ENCODE results near the gene GRAMD1C.

Gene GRAMD1C

DNA sequence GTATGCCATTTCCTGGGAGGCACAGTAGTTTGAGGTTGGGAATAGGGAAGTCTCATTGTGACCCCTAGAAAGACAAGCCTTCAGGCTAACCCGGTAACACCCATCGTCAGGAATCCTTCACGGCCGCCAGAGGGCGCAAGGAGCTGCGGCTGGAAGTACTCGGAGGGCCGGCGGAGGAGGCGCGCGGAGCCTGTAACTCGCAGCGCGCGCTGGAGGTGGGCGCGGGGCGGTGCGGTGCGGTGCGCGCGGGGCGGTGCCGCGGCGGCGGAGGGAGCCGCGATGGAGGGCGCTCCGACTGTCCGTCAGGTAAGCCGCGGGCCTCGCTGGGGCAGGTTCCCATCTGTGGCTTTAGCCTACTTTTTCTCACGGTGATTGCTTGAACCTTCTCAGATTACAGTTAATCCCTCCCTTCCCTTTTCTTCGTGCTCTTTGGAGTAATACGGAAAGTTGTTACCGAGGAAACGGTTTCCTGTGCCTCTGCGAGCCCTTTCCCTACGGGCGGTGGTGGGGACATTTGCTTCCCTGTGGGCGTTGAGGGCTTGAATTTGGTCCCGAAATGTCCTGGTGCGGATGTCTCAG is at the start of gene GRAMD1C:
Gene GRAMD1C, plus strand, starts transcription at position 158 of the 579 bp plus-strand sequence. Its CDS starts 122 bp downstream, at position 280.
- DNase-seq (ENCODE audit: low read depth): peak; percentile 94
- peak within 1 kb of the TSS; percentile 73 for H3K4me3 ChIP-seq (ENCODE audit: low read depth, low read length)
- TF ChIP-seq, protein P1, sequence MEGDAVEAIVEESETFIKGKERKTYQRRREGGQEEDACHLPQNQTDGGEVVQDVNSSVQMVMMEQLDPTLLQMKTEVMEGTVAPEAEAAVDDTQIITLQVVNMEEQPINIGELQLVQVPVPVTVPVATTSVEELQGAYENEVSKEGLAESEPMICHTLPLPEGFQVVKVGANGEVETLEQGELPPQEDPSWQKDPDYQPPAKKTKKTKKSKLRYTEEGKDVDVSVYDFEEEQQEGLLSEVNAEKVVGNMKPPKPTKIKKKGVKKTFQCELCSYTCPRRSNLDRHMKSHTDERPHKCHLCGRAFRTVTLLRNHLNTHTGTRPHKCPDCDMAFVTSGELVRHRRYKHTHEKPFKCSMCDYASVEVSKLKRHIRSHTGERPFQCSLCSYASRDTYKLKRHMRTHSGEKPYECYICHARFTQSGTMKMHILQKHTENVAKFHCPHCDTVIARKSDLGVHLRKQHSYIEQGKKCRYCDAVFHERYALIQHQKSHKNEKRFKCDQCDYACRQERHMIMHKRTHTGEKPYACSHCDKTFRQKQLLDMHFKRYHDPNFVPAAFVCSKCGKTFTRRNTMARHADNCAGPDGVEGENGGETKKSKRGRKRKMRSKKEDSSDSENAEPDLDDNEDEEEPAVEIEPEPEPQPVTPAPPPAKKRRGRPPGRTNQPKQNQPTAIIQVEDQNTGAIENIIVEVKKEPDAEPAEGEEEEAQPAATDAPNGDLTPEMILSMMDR (conservative IDR thresholded peaks at IDR 0.05; ENCODE audit: low read depth, low read length): peak; percentile 86

DNA sequence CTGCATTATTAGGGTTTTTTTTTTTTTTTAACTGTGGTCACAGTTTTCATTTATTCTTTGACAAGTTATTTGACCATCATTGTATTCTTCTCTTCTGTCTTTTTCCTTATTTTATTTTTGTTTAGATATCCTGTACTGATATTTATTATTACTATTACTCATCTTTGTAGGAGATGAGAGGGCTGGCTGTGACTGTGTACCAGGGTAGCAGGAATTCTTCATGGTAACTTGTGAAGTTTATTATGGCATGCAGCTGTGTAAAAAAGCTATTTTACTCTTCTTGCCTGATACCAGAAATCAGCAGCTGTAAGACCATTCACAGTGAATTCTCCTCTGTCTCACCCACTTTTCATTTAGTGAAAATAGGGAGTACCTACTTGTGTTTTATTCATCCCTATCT is 47.2 kb upstream of the GRAMD1C start:
- no peak overlapping the region for H3K4me3 ChIP-seq (ENCODE audit: low read depth, low read length)
- DNase-seq (ENCODE audit: low read depth): peak; percentile 31
- TF ChIP-seq, protein P1 (conservative IDR thresholded peaks at IDR 0.05; ENCODE audit: low read depth, low read length): no peak

DNA sequence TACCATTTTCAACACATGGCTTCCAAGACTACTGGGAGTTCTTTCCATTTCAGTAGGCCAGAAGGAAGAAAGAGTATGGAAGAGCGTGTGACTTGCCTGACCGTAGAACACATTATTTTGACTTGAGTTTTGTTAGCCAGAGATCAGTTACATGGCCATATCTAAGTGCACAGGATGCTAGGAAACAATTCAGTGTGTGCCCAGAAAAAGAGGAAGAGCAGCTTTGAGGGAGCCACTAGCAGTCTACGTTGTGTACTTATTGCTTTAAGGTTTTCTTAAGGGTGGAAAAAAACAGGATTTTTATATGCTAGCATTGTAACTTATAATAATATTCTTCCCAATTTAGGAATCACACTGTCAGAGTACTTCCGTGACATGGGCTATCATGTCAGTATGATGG is 44.1 kb upstream of the GRAMD1C start:
- DNase-seq (ENCODE audit: low read depth): no peak
- TF ChIP-seq, protein P1 (conservative IDR thresholded peaks at IDR 0.05; ENCODE audit: low read depth, low read length): no peak
- no peak overlapping the region for H3K4me3 ChIP-seq (ENCODE audit: low read depth, low read length)

DNA sequence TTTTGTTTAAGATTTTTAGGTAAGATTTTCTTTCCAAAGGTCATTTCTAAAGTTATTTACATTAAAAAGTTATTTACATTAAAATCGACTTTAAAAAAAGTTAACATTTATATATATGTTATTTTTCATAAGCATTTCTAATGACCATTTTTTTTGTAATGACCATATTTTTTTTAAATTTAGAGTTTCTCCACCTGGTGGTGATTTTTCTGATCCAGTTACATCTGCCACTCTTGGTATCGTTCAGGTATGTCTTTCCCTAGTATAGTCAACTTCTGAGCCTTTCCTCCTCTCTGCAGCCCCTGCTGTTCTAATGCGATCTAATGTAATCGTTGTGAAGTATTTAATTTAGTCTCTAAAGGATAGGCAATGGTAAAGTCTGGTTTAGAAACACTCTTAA is 42.9 kb upstream of the GRAMD1C start:
- TF ChIP-seq, protein P1 (conservative IDR thresholded peaks at IDR 0.05; ENCODE audit: low read depth, low read length): no peak
- DNase-seq (ENCODE audit: low read depth): no peak
- no peak overlapping the region for H3K4me3 ChIP-seq (ENCODE audit: low read depth, low read length)

DNA sequence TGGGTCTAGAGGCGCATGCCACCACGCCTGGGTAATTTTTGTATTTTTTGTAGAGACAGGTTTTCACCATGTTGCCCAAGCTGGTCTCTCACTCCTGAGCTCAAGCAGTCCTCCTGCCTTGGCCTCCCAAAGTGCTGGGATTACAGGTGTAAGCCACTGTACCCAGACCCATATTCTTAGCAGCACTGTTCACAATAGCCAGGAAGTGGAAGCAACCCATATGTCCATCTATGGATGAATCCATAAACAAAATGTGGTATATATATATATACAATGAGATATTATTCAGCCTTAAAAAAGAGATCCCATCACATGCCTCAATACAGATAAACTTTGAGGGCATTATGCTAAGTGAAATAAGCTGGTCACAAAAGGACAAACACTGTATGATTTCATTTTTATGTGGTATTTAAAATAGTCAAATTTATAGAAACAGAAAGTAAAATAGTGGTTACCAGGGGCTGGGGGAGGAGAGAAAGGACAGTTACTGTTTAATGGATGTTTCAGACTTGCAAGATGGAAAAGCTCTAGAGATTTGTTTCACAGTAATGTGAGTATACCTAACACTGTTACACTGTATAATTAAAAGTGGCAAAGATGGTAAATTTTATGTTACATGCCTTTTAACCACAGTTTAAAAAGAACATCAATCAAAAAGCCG is 35.7 kb upstream of the GRAMD1C start:
- no peak overlapping the region for H3K4me3 ChIP-seq (ENCODE audit: low read depth, low read length)
- DNase-seq (ENCODE audit: low read depth): no peak
- TF ChIP-seq, protein P1 (conservative IDR thresholded peaks at IDR 0.05; ENCODE audit: low read depth, low read length): no peak

DNA sequence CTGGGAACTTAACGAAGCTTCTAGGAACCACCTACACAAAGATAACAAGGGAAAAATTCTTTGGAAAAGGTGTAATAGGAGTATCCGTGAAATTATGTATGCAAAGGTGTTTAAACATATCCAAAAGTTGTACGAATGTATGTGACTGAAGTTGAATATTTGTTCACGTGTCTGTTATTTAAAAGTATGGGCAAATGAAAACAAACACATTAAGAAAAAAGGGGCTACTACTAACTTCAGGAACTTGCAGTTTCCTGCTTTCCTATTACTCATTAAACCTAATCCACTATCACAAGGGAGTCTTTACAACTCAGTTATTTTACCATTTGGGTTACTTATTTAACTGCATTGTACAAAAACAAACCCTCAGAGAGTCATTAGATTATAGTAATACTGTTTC is 33.9 kb upstream of the GRAMD1C start:
- TF ChIP-seq, protein P1 (conservative IDR thresholded peaks at IDR 0.05; ENCODE audit: low read depth, low read length): no peak
- no peak overlapping the region for H3K4me3 ChIP-seq (ENCODE audit: low read depth, low read length)
- no peak for DNase-seq (ENCODE audit: low read depth)

DNA sequence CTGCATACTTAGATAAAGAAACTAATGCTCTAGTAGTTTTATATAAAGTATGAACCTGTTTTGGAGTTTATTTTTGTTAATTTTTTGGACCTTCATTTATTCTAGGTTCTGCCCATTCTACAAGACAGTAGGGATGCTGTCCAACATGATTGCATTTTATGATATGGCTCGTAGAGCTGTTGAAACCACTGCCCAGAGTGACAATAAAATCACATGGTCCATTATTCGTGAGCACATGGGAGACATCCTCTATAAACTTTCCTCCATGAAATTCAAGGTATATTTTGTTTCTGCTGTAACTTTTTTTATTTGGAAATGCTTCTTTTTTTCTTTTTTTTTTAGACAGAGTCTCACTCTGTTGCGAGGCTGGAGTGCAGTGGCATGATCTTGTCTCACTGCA is 33.3 kb upstream of the GRAMD1C start:
- no peak for DNase-seq (ENCODE audit: low read depth)
- TF ChIP-seq, protein P1 (conservative IDR thresholded peaks at IDR 0.05; ENCODE audit: low read depth, low read length): no peak
- H3K4me3 ChIP-seq (ENCODE audit: low read depth, low read length): no peak overlapping the region
